ENCODE results near the gene ARHGEF38.

Gene ARHGEF38

DNA sequence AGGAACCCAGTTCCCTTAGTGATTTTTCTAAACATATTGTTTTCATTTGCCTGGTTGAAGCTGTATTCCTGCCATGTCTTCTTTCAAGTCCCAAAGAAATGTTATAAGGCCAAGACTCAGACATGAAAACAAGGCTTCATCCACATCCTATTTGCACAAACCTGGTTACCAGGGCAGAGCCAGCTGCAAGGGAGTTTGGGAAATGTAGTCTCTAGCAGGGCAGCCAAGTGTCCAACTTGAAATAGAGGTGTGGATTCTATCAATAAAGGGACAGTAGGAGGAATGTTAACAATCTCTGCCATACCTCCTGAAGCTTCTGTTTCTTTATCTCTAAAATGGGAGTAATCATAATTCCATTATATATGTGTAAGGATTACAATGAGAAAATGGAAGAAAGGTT lies 99.5 kb downstream of the ARHGEF38 start:
- DNase-seq (ENCODE audit: low read depth): no peak
- TF ChIP-seq, protein P1, sequence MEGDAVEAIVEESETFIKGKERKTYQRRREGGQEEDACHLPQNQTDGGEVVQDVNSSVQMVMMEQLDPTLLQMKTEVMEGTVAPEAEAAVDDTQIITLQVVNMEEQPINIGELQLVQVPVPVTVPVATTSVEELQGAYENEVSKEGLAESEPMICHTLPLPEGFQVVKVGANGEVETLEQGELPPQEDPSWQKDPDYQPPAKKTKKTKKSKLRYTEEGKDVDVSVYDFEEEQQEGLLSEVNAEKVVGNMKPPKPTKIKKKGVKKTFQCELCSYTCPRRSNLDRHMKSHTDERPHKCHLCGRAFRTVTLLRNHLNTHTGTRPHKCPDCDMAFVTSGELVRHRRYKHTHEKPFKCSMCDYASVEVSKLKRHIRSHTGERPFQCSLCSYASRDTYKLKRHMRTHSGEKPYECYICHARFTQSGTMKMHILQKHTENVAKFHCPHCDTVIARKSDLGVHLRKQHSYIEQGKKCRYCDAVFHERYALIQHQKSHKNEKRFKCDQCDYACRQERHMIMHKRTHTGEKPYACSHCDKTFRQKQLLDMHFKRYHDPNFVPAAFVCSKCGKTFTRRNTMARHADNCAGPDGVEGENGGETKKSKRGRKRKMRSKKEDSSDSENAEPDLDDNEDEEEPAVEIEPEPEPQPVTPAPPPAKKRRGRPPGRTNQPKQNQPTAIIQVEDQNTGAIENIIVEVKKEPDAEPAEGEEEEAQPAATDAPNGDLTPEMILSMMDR (IDR thresholded peaks at IDR 0.05; ENCODE audit: control insufficient read depth, extremely low read depth, insufficient read depth): no peak
- no peak overlapping the region for H3K4me3 ChIP-seq (ENCODE audit: low read depth, low read length)

DNA sequence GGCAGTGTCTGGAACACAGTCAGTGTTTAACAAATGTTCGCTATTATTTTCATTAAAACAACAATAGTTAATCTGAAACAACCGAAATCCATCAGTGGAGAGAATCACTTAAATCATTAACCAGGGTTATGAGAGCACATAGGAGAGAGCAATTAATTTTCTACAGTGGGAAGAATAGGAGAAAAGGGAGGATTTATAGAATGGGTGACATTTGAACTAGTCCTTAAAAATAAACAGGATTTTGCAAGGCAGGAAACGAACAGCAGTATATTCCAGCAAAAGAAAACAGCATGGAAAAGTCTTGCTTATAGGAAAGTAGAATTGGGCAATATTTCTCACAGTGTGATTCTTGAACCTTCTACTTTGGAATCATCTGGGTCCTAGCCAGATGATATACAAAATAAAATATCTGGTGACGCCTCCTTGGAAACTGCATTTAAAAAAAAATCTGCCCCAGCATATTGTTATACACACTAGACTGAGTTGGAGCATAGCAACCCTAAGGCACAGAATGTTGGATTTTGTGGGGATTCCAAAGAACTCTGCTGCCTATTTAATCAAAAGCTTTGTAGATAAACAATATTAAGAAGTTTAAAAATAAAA lies 100.0 kb downstream of the ARHGEF38 start:
- no peak for DNase-seq (ENCODE audit: low read depth)
- TF ChIP-seq, protein P1 (IDR thresholded peaks at IDR 0.05; ENCODE audit: control insufficient read depth, extremely low read depth, insufficient read depth): no peak
- H3K4me3 ChIP-seq (ENCODE audit: low read depth, low read length): no peak overlapping the region

DNA sequence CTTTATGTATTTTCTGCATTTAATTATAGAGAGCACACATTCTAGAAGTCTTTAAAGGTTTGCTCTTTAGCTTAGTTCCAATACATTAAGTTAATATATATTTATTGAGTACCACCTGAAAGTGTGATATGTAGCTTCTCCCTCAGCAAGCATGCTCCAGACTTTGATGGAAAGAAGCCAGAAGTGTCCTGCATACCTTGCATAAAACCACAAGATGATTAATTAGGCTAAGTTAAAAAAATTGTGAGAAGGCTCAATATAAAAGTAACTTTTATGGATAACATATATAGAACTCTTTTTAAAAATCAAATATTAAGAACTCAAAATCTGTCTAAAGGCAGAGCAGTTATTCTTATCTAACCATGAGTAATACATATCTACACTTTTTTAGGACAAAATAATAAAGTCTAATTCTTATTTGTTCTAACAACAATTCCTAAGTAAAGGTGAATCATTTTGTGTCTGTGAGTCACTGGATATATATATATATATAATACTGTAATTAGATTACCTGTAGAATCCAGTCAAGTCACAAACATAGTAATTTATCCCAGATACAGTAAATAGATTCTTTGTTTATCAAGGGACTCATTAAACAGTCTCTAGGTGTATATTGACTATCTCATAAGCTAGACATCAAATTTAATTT lies 104.8 kb downstream of the ARHGEF38 start:
- DNase-seq (ENCODE audit: low read depth): no peak
- TF ChIP-seq, protein P1 (IDR thresholded peaks at IDR 0.05; ENCODE audit: control insufficient read depth, extremely low read depth, insufficient read depth): no peak
- no peak overlapping the region for H3K4me3 ChIP-seq (ENCODE audit: low read depth, low read length)

DNA sequence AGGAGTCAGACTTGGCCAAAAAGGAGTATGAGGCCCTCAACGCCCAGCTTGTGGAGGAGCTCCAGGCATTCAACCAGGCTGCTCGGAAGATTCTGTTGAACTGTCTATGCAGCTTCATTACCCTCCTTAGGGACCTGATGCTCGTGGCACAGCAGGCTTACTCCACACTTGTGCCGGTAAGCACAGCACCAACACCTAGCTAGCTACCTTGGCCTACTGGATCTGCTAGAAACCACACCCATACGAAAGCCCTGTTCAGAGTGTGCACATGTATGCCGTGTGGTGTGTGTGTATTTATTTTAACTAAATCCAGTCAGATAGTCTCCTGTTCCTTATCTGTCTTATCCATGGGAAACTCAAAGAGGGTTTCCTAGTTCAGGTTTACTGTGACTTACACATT lies 106.8 kb downstream of the ARHGEF38 start:
- TF ChIP-seq, protein P1 (IDR thresholded peaks at IDR 0.05; ENCODE audit: control insufficient read depth, extremely low read depth, insufficient read depth): no peak
- no peak for DNase-seq (ENCODE audit: low read depth)
- H3K4me3 ChIP-seq (ENCODE audit: low read depth, low read length): no peak overlapping the region

DNA sequence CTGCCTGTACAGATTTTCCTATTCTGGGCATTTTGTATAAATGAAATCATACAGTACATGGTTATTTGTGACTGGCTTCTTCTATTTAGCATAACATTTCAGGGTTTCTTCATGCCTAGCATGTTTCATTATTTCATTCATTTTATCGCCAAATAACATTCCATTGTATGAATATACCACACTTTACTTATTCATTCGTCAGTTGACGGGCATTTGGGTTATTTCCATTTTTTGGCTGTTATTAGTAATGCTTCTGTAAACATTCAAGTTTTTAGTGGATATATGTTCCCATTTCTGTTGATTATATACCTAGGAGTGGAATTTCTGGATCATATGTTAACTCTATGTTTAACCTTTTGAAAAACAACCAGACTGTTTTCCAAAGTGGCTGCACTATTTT lies 108.6 kb downstream of the ARHGEF38 start:
- DNase-seq (ENCODE audit: low read depth): no peak
- TF ChIP-seq, protein P1 (IDR thresholded peaks at IDR 0.05; ENCODE audit: control insufficient read depth, extremely low read depth, insufficient read depth): no peak
- no peak overlapping the region for H3K4me3 ChIP-seq (ENCODE audit: low read depth, low read length)

DNA sequence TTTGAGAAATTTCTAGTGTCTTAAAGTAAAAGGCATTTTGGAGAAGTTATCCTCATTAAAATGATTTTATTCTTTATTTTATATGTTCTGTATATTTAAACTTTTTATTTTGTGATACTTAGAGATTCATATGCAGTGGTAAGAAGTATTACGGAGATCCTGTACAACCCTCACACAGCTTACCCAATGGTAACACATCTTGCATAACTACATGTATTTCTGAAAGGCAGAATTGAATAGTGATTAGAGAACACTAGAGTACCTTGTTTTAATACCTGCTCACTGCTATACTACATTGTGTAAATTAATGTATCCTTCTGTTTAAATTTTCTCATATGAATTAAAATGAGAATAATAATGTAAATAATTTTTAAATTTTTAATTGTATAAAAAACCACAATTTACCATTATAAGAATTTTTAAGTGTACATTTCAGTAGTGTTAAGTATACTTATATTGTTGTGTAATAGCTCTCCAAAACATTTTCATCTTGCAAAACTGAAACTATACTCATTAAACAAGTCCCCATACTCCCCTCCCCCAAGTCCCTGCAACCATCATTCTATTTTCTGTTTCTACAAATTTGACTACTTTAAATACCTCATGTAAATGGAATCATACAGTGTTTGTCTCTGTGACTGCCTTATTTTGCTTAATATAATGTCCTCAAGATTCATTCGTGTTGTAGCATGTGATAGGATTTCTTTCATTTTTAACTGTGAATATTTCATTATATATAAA lies 110.7 kb downstream of the ARHGEF38 start:
- TF ChIP-seq, protein P1 (IDR thresholded peaks at IDR 0.05; ENCODE audit: control insufficient read depth, extremely low read depth, insufficient read depth): no peak
- no peak for DNase-seq (ENCODE audit: low read depth)

More for the DNA sequence above, 110.7 kb downstream of the ARHGEF38 start:
- H3K4me3 ChIP-seq (ENCODE audit: low read depth, low read length): no peak overlapping the region

Measured in LNCaP clone FGC (cell line).